ENCODE results near the gene MC1R. TPM values are rescaled to one million over a fixed set of nuclear protein-coding genes. Genes with fewer than 3 reads are reported as not detected.
A peak's percentile ranks its signal among the peaks of the same experiment; 100 is the strongest.

MC1R gene
- total and polyA plus RNA-seq, 2 of the 4 experiments (the other 2 are of a cell fraction) = 3.8 to 9.5 TPM

DNA sequence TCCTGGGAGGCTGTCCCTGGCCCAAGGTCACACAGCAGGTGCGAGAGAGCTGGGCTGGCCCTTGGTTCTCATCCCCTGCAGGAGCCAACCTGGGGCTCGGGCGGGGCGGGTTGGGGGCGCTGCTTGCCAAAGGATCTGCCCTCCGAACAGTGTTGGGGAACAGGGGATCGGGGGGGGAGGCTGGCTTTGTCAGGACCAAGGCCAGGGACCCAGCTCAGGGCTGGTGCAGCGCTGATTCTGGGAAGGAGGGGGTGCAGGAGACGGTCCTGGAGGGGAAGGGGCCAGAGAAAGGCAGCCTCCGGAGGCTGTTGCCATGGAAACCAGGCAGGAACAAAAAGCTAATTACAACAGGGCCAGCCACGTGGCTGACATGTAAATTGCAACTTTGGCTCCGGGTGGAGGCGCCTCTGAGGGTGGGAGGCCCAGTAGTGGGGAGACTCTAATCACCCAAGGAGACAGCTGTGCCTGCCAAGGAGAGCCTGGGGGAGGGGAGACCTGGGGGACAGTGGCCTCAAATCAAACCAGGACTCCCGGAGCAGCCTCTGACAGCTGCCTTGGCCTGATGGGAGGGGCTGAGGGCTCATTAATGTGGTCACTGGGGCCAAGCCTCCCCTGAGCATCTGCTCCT lies 5.7 kb downstream of the MC1R start:
- TF ChIP-seq BHLHE40 (IDR thresholded peaks at IDR 0.05; ENCODE audit: low read depth, low read length) (no peak), MAZ (IDR thresholded peaks at IDR 0.05; ENCODE audit: borderline replicate concordance, low read depth, low read length) (peak; percentile 38; the same call in 1 of the 2 replicates), RFX5 (IDR thresholded peaks at IDR 0.05; ENCODE audit: low read depth, low read length) (peak; percentile 46; the same call in 1 of the 2 replicates), MAFK (IDR thresholded peaks at IDR 0.05; ENCODE audit: low read depth, low read length) (no peak), RAD21 (IDR thresholded peaks at IDR 0.05; ENCODE audit: low read length) (no peak), SMC3 (IDR thresholded peaks at IDR 0.05; ENCODE audit: low read depth, low read length) (no peak), CEBPB (IDR thresholded peaks at IDR 0.05; ENCODE audit: low read depth, low read length) (no peak), NFE2L2 (IDR thresholded peaks at IDR 0.05; ENCODE audit: low read depth, low read length) (no peak), MXI1 (IDR thresholded peaks at IDR 0.05; ENCODE audit: borderline replicate concordance, low read depth, low read length) (0 out of 2 replicates have a peak, but pooled peaks have one; percentile 44), POLR2A (IDR thresholded peaks at IDR 0.05; ENCODE audit: low read depth, low read length) (no peak)
- TF ChIP-seq, protein P1, sequence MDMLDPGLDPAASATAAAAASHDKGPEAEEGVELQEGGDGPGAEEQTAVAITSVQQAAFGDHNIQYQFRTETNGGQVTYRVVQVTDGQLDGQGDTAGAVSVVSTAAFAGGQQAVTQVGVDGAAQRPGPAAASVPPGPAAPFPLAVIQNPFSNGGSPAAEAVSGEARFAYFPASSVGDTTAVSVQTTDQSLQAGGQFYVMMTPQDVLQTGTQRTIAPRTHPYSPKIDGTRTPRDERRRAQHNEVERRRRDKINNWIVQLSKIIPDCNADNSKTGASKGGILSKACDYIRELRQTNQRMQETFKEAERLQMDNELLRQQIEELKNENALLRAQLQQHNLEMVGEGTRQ (IDR thresholded peaks at IDR 0.05; ENCODE audit: low read depth, low read length) = no peak; the same call in 1 of the 2 replicates
- H4K8ac ChIP-seq (ENCODE audit: low read depth in 2 of 2, low read length in 2 of 2) = no peak overlapping the region
- H3K14ac ChIP-seq (replicated peaks; ENCODE audit: low read depth, low read length) = no peak overlapping the region
- peak overlapping the region; percentile 83 for H3K4me3 ChIP-seq (ENCODE audit: insufficient read depth, low read depth, low read length)
- no peak overlapping the region for H4K5ac ChIP-seq (ENCODE audit: low read depth, low read length)
- dilution Hi-C loops (cut with HindIII; ENCODE audit: low sequenced_read_pairs, unreplicated experiment) (no loop called here), in situ Hi-C loops (cut with MboI; ENCODE audit: low sequenced_read_pairs) (no loop called here), intact Hi-C loops (cut with micrococcal nuclease) (loop anchor here (10.0 kb wide), 1 partner anchor 100 kb away; no protein-coding TSS in a partner anchor)
- peak overlapping the region; percentile 85 for H3K4me2 ChIP-seq (ENCODE audit: low read depth, low read length)
- no peak overlapping the region for H3K4ac ChIP-seq (ENCODE audit: low read depth, low read length)
- BruUV-seq (replicated peaks) = no TSS peak
- H3K36me3 ChIP-seq (ENCODE audit: control insufficient read depth, insufficient read depth, low read length) = peaks cover 3% of the 10 kb centered on the region; the same call in 1 of the 2 replicates
- no peak overlapping the region for H2BK120ac ChIP-seq (ENCODE audit: low read depth, low read length)
- ChIA-PET POLR2A (ENCODE audit: unreplicated experiment) (interaction anchor here (0.5 to 1.1 kb wide), 3 partner anchors 16 to 237 kb away, joined by 4 to 12 read pairs (median 9); no protein-coding TSS in a partner anchor), CTCF (no interaction called here)
- no peaks in the 10 kb centered on the region for H3K27me3 ChIP-seq (ENCODE audit: control insufficient read depth, insufficient read depth, low read length)
- H4K20me1 ChIP-seq (ENCODE audit: insufficient read depth, low read length) = peaks cover 51% of the 10 kb centered on the region
- WGBS, 2 experiments (ENCODE audit: extremely low coverage in 2 of 2, insufficient read length in 1 of 2) = 2% methylated on average over 9 of the region's 14 CpGs; no CpG with 5 or more reads in 1 of the 2 experiments
- H3K56ac ChIP-seq (ENCODE audit: extremely low read depth, insufficient read depth, low read length) = no peak overlapping the region
- peak overlapping the region; percentile 55 for H3K9ac ChIP-seq (ENCODE audit: low read depth, low read length)
- ATAC-seq (ENCODE audit: low read depth) = no peak
- H3K9me3 ChIP-seq (ENCODE audit: control insufficient read depth, insufficient read depth, low read length) = no peaks in the 10 kb centered on the region
- H2BK15ac ChIP-seq (ENCODE audit: low read depth, low read length) = no peak overlapping the region
- H2BK5ac ChIP-seq (ENCODE audit: low read depth, low read length, poor library complexity, severe bottlenecking) = no peak overlapping the region
- no peak overlapping the region for H2AFZ ChIP-seq (replicated peaks; ENCODE audit: low read length, poor library complexity)
- H4K91ac ChIP-seq (ENCODE audit: insufficient read depth, low read depth, low read length) = no peak overlapping the region
- H3K23ac ChIP-seq (ENCODE audit: low read depth, low read length) = no peak overlapping the region
- H2AK9ac ChIP-seq (replicated peaks; ENCODE audit: low read depth, low read length, poor library complexity) = peak overlapping the region; percentile 96
- peaks cover 15% of the 10 kb centered on the region for H3K9me1 ChIP-seq (ENCODE audit: insufficient read depth, low read length)
- no peak overlapping the region for H3K18ac ChIP-seq (ENCODE audit: low read depth, low read length)
- peak overlapping the region; percentile 24; the same call in 1 of the 2 replicates for H2AK5ac ChIP-seq (ENCODE audit: low read depth, low read length)
- H3K79me1 ChIP-seq (ENCODE audit: low read depth in 1 of 2, low read length in 2 of 2) = peaks cover 14 to 74% of the 10 kb centered on the region in 2 experiments
- DNase-seq = peak; percentile 44
- no peak overlapping the region for H2BK20ac ChIP-seq (ENCODE audit: low read depth, low read length)
- no peak overlapping the region for H3K27ac ChIP-seq (ENCODE audit: insufficient read depth, low read length)
- H3K4me1 ChIP-seq (ENCODE audit: control insufficient read depth, insufficient read depth, low read length) = peaks cover 12% of the 10 kb centered on the region

Data from IMR-90 (cell line).